Activated CD4-positive, alpha-beta T cell treated with anti-CD3 and anti-CD28 coated beads, Interleukin-2, amount 10 ng/mL, durations not matched to agents 24 days and 14 days (primary cell): ENCODE measurements around the gene BARHL1. TPM values are rescaled to one million over a fixed set of nuclear protein-coding genes. Genes with fewer than 3 reads are reported as not detected.

Source experiments
- DNase-seq: peaks from one replicate; pipeline ENCODE4 v3.0.0; 2022
- H3K27ac Mint-ChIP-seq: one replicate; pipeline ENCODE4 v1.8.0; 2022; ENCODE audit warnings: mild to moderate bottlenecking, mixed read lengths
- H3K27me3 Mint-ChIP-seq: one replicate; pipeline ENCODE4 v1.8.0; 2022; ENCODE audit warnings: mixed read lengths
- H3K36me3 Mint-ChIP-seq: one replicate; pipeline ENCODE4 v1.8.0; 2022; ENCODE audit warnings: low read depth, mild to moderate bottlenecking, mixed read lengths
- H3K4me1 Mint-ChIP-seq: one replicate; pipeline ENCODE4 v1.8.0; 2021; ENCODE audit warnings: mixed read lengths
- H3K4me3 Mint-ChIP-seq: one replicate; pipeline ENCODE4 v1.8.0; 2022; ENCODE audit warnings: mild to moderate bottlenecking, moderate library complexity, mixed read lengths
- H3K9me3 Mint-ChIP-seq: one replicate; pipeline ENCODE4 v1.8.0; 2021; ENCODE audit warnings: mixed read lengths
- intact Hi-C: fragments of 100-400 bp; cut with micrococcal nuclease; formaldehyde crosslinking; loops from one replicate; pipeline ENCODE4 v1.15.1; 2023
- total RNA-seq: library from RNA; stranded (reverse); gene quantifications from 2 replicates; pipeline ENCODE4 v1.2.3, GENCODE V29; 2022

The BARHL1 gene
- total RNA-seq, 1 donor from 2014 or later = not detected

GRCh38 chr9:132628746-132629145, 46.3 kb downstream of the BARHL1 start:
- peaks cover 4% of the 10 kb centered on the region for H3K4me1 Mint-ChIP-seq

GRCh38 chr9:132630116-132630515, 47.7 kb downstream of the BARHL1 start:
- peaks cover 3% of the 10 kb centered on the region for H3K4me1 Mint-ChIP-seq
- intact Hi-C loops = no loop called here
- H3K9me3 Mint-ChIP-seq = no peaks in the 10 kb centered on the region
- no peak for DNase-seq
- H3K4me3 Mint-ChIP-seq = no peak overlapping the region
- peaks cover 51% of the 10 kb centered on the region for H3K36me3 Mint-ChIP-seq
- no peaks in the 10 kb centered on the region for H3K27me3 Mint-ChIP-seq
- no peak overlapping the region for H3K27ac Mint-ChIP-seq

More at GRCh38 chr9:132628746-132629145, 46.3 kb downstream of the BARHL1 start:
- DNase-seq = no peak
- no peaks in the 10 kb centered on the region for H3K9me3 Mint-ChIP-seq
- intact Hi-C loops = no loop called here
- H3K4me3 Mint-ChIP-seq = no peak overlapping the region
- no peak overlapping the region for H3K27ac Mint-ChIP-seq
- no peaks in the 10 kb centered on the region for H3K27me3 Mint-ChIP-seq
- H3K36me3 Mint-ChIP-seq = peaks cover 55% of the 10 kb centered on the region

- H3K36me3 Mint-ChIP-seq = peaks cover 46% of the 10 kb centered on the region
Measured at GRCh38 chr9:132630811-132631210, 48.4 kb downstream of the BARHL1 start.

GRCh38 chr9:132631280-132631679, 48.9 kb downstream of the BARHL1 start:
- Mint-ChIP-seq H3K27me3 (no peaks in the 10 kb centered on the region), H3K4me1 (peaks cover 2% of the 10 kb centered on the region), H3K27ac (no peak overlapping the region), H3K4me3 (no peak overlapping the region), H3K36me3 (peaks cover 45% of the 10 kb centered on the region), H3K9me3 (no peaks in the 10 kb centered on the region)
- intact Hi-C loops = no loop called here
- no peak for DNase-seq

More at GRCh38 chr9:132630811-132631210, 48.4 kb downstream of the BARHL1 start:
- DNase-seq = no peak
- Mint-ChIP-seq H3K27me3 (no peaks in the 10 kb centered on the region), H3K9me3 (no peaks in the 10 kb centered on the region), H3K4me3 (no peak overlapping the region), H3K27ac (no peak overlapping the region), H3K4me1 (peaks cover 2% of the 10 kb centered on the region)
- intact Hi-C loops = no loop called here

GRCh38 chr9:132631685-132632084, 49.3 kb downstream of the BARHL1 start:
- intact Hi-C loops = no loop called here
- H3K9me3 Mint-ChIP-seq = no peaks in the 10 kb centered on the region
- H3K27me3 Mint-ChIP-seq = no peaks in the 10 kb centered on the region
- H3K27ac Mint-ChIP-seq = no peak overlapping the region
- peaks cover 44% of the 10 kb centered on the region for H3K36me3 Mint-ChIP-seq
- no peak for DNase-seq
- H3K4me3 Mint-ChIP-seq = no peak overlapping the region
- H3K4me1 Mint-ChIP-seq = peaks cover 2% of the 10 kb centered on the region

- Mint-ChIP-seq H3K4me1 (peaks cover 2% of the 10 kb centered on the region), H3K27me3 (no peaks in the 10 kb centered on the region)
Measured at GRCh38 chr9:132632413-132633129, 50.2 kb downstream of the BARHL1 start.

GRCh38 chr9:132634327-132634726, 51.9 kb downstream of the BARHL1 start:
- H3K27ac Mint-ChIP-seq = no peak overlapping the region
- DNase-seq = no peak
- H3K36me3 Mint-ChIP-seq = peaks cover 44% of the 10 kb centered on the region
- no peaks in the 10 kb centered on the region for H3K27me3 Mint-ChIP-seq
- H3K4me3 Mint-ChIP-seq = no peak overlapping the region
- intact Hi-C loops = no loop called here
- H3K4me1 Mint-ChIP-seq = peaks cover 2% of the 10 kb centered on the region
- H3K9me3 Mint-ChIP-seq = no peaks in the 10 kb centered on the region

More at GRCh38 chr9:132632413-132633129, 50.2 kb downstream of the BARHL1 start:
- DNase-seq = no peak
- Mint-ChIP-seq H3K36me3 (peaks cover 42% of the 10 kb centered on the region), H3K27ac (no peak overlapping the region), H3K9me3 (no peaks in the 10 kb centered on the region), H3K4me3 (no peak overlapping the region)
- intact Hi-C loops = no loop called here

GRCh38 chr9:132637351-132637750, 54.9 kb downstream of the BARHL1 start:
- peaks cover 42% of the 10 kb centered on the region for H3K36me3 Mint-ChIP-seq
- no peak overlapping the region for H3K27ac Mint-ChIP-seq
- no peaks in the 10 kb centered on the region for H3K27me3 Mint-ChIP-seq
- DNase-seq = no peak
- H3K9me3 Mint-ChIP-seq = no peaks in the 10 kb centered on the region
- H3K4me1 Mint-ChIP-seq = peaks cover 2% of the 10 kb centered on the region
- no peak overlapping the region for H3K4me3 Mint-ChIP-seq
- intact Hi-C loops = no loop called here

GRCh38 chr9:132637801-132638200, 55.4 kb downstream of the BARHL1 start:
- H3K9me3 Mint-ChIP-seq = no peaks in the 10 kb centered on the region
- H3K27ac Mint-ChIP-seq = no peak overlapping the region
- DNase-seq = no peak
- H3K4me1 Mint-ChIP-seq = peaks cover 2% of the 10 kb centered on the region
- no peaks in the 10 kb centered on the region for H3K27me3 Mint-ChIP-seq
- intact Hi-C loops = no loop called here
- H3K4me3 Mint-ChIP-seq = no peak overlapping the region
- peaks cover 43% of the 10 kb centered on the region for H3K36me3 Mint-ChIP-seq

- no peak overlapping the region for H3K4me3 Mint-ChIP-seq
- no peaks in the 10 kb centered on the region for H3K27me3 Mint-ChIP-seq
- no peaks in the 10 kb centered on the region for H3K9me3 Mint-ChIP-seq
Measured at GRCh38 chr9:132638240-132638639, 55.8 kb downstream of the BARHL1 start.

GRCh38 chr9:132639322-132639721, 56.9 kb downstream of the BARHL1 start:
- no peaks in the 10 kb centered on the region for H3K27me3 Mint-ChIP-seq
- intact Hi-C loops = no loop called here
- H3K4me1 Mint-ChIP-seq = no peaks in the 10 kb centered on the region
- no peak for DNase-seq
- H3K36me3 Mint-ChIP-seq = peaks cover 51% of the 10 kb centered on the region
- H3K4me3 Mint-ChIP-seq = no peak overlapping the region
- H3K27ac Mint-ChIP-seq = no peak overlapping the region
- H3K9me3 Mint-ChIP-seq = no peaks in the 10 kb centered on the region

More at GRCh38 chr9:132638240-132638639, 55.8 kb downstream of the BARHL1 start:
- no peak for DNase-seq
- Mint-ChIP-seq H3K27ac (peak overlapping the region; percentile 55), H3K36me3 (peaks cover 46% of the 10 kb centered on the region), H3K4me1 (no peaks in the 10 kb centered on the region)
- intact Hi-C loops = no loop called here

Other genes with a start within 250 kb of the BARHL1 start
- gene SETX, start 227.6 kb upstream of the BARHL1 start, total RNA-seq = 45.8 and 46.0 TPM in 2 replicates
- gene TTF1, start 175.8 kb upstream of the BARHL1 start, total RNA-seq = 33.6 and 34.8 TPM in 2 replicates
- not detected in 2 replicates for gene CFAP77, start 172.4 kb upstream of the BARHL1 start, total RNA-seq
- 28.2 and 31.8 TPM in 2 replicates for gene DDX31, start 87.4 kb downstream of the BARHL1 start, total RNA-seq
- gene GTF3C4, start 87.9 kb downstream of the BARHL1 start, total RNA-seq = 19.4 and 19.5 TPM in 2 replicates